Brain microvascular endothelial cell (primary cell): ENCODE measurements around the gene ACAA2.

Experiments
- DNase-seq: peaks from one replicate; pipeline ENCODE4 v3.0.0-alpha.2; 2020
- H3K27ac ChIP-seq: fragments of 250-450 bp; sonication (Bioruptor Pico); 2 replicates; pipeline ENCODE4 v1.5.1; 2020; ENCODE audit warnings: mild to moderate bottlenecking, moderate library complexity
- H3K27me3 ChIP-seq: fragments of 250-450 bp; sonication (Bioruptor Pico); replicated peaks from 2 replicates; pipeline ENCODE4 v1.5.1; 2020; ENCODE audit warnings: mild to moderate bottlenecking
- H3K36me3 ChIP-seq: fragments of 250-450 bp; sonication (Bioruptor Pico); replicated peaks from 2 replicates; pipeline ENCODE4 v1.5.1; 2020; ENCODE audit warnings: mild to moderate bottlenecking
- H3K4me3 ChIP-seq: 2 replicates; pipeline ENCODE4 v1.5.1; 2011; ENCODE audit warnings: low read depth, mild to moderate bottlenecking, control low read depth, low read length, moderate library complexity
- CTCF ChIP-seq: IDR thresholded peaks from 2 replicates; pipeline ENCODE4 v1.5.1; 2011; ENCODE audit warnings: low read depth, mild to moderate bottlenecking, moderate library complexity, low read length, control low read depth, inconsistent platforms; ENCODE audit errors: missing control alignments
- in situ Hi-C: cut with HindIII; loops from 2 replicates; pipeline ENCODE4 v1.10.0; 2017; ENCODE audit warnings: low sequenced_read_pairs, low pct_ligation_motif_present

ACAA2 gene

GRCh38 chr18:49767111-49768050 is 46.0 kb downstream of the ACAA2 start:
- H3K27ac ChIP-seq: no peak overlapping the region
- H3K27me3 ChIP-seq: no peaks in the 10 kb centered on the region
- no peak overlapping the region for H3K4me3 ChIP-seq
- no peaks in the 10 kb centered on the region for H3K36me3 ChIP-seq
- no peak for TF ChIP-seq CTCF
- DNase-seq: no peak
- in situ Hi-C loops: no loop called here

- in situ Hi-C loops: no loop called here
- Histone ChIP-seq H3K27me3 (no peaks in the 10 kb centered on the region), H3K27ac (no peak overlapping the region), H3K4me3 (no peak overlapping the region), H3K36me3 (no peaks in the 10 kb centered on the region)
- no peak for TF ChIP-seq CTCF
- DNase-seq: no peak
Observed at GRCh38 chr18:49766646-49767045, 46.7 kb downstream of the ACAA2 start.

- H3K36me3 ChIP-seq: no peaks in the 10 kb centered on the region
- peak; percentile 27 for DNase-seq
- no peaks in the 10 kb centered on the region for H3K27me3 ChIP-seq
- H3K27ac ChIP-seq: no peak overlapping the region
- no peak overlapping the region for H3K4me3 ChIP-seq
- in situ Hi-C loops: no loop called here
- no peak for TF ChIP-seq CTCF
Observed at GRCh38 chr18:49764032-49764431, 49.3 kb downstream of the ACAA2 start.

GRCh38 chr18:49763590-49763989 is 49.7 kb downstream of the ACAA2 start:
- Histone ChIP-seq H3K27ac (no peak overlapping the region), H3K27me3 (no peaks in the 10 kb centered on the region), H3K4me3 (no peak overlapping the region), H3K36me3 (no peaks in the 10 kb centered on the region)
- TF ChIP-seq CTCF: no peak
- in situ Hi-C loops: no loop called here
- no peak for DNase-seq

GRCh38 chr18:49762191-49763077 is 50.9 kb downstream of the ACAA2 start:
- H3K4me3 ChIP-seq: no peak overlapping the region
- DNase-seq: no peak
- in situ Hi-C loops: no loop called here
- H3K27me3 ChIP-seq: no peaks in the 10 kb centered on the region
- H3K36me3 ChIP-seq: no peaks in the 10 kb centered on the region
- no peak for TF ChIP-seq CTCF
- no peak overlapping the region for H3K27ac ChIP-seq
